Right lobe of liver (tissue), 6 donors: ENCODE data around the gene MYOM1. TPM values are rescaled to one million over a fixed set of nuclear protein-coding genes. Genes with fewer than 3 reads are reported as not detected.
A peak's percentile ranks its signal among the peaks of the same experiment; 100 is the strongest.

ENCODE experiments used
- ATAC-seq, 4 donors: fragments of 200-7000 bp; cut with Tn5 transposase; one replicate each; pipeline ENCODE4 v1.9.1; 2020; ENCODE audit warnings: mild to moderate bottlenecking in 4 of 4, moderate library complexity in 4 of 4
- DNase-seq, 3 donors: peaks; one replicate each; pipeline ENCODE4 v3.0.0-alpha.2; 2020
- H3K27ac ChIP-seq, 3 donors: fragments of 200-600 bp; one replicate each; pipeline ENCODE4 v1.8.0; 2022
- H3K27me3 ChIP-seq, 2 donors: fragments of 200-600 bp; one replicate each; pipeline ENCODE4 v1.8.0; 2022
- H3K36me3 ChIP-seq, 4 donors: fragments of 200-600 bp; sonication (generic) in 1 of 4; one replicate each; pipeline versions ENCODE4 v1.5.1 to v1.8.0; 2017 to 2022; ENCODE audit warnings: control low read depth in 1 of 4
- H3K4me1 ChIP-seq, 4 donors: fragments of 200-600 bp; sonication (generic) in 1 of 4; one replicate each; pipeline versions ENCODE4 v1.5.1 to v1.8.0; 2017 to 2022; ENCODE audit warnings: control low read depth in 1 of 4
- H3K4me3 ChIP-seq, 3 donors: fragments of 200-600 bp; one replicate each; pipeline ENCODE4 v1.8.0; 2022
- H3K9me3 ChIP-seq, 4 donors: fragments of 200-600 bp; sonication (generic) in 1 of 4; one replicate each; pipeline versions ENCODE4 v1.5.1 to v1.8.0; 2017 to 2022; ENCODE audit warnings: control low read depth in 1 of 4
- POLR2A ChIP-seq: fragments of 450-650 bp; IDR thresholded peaks from one replicate; pipeline ENCODE4 v1.6.1; 2017; ENCODE audit warnings: antibody characterized with exemption, mild to moderate bottlenecking
- WGBS: methylation state at CpG from one replicate; pipeline ENCODE4 v1.1.6; 2018; ENCODE audit warnings: low coverage, low lambda C conversion rate; ENCODE audit not compliant: insufficient coverage; ENCODE audit errors: missing lambda C conversion rate; 5-methylcytosine and 5-hydroxymethylcytosine counted together
- intact Hi-C, 2 donors: fragments of 100-400 bp; cut with DNase I; formaldehyde crosslinking; loops; one replicate each; pipeline versions ENCODE4 v1.11.2 to v1.14.1; 2022
- total RNA-seq, 6 experiments: library from RNA; depleted of rRNA in 2 of 6; stranded (reverse); fragments of >200 nt in 2 of 6; fragmentation: NEBNext Ultra II Directional in 3 of 6; extraction: Animal tissue kit (Norgen Biotek cat#: 25700) in 3 of 6; gene quantifications; one replicate each; pipeline versions ENCODE4 v1.1.0 to v1.2.4, GENCODE V29; 2016 to 2023
- TF ChIP-seq, protein P1 (sequence below), 4 donors: fragments of 200-600 bp in 3 of 4; fragments of 450-650 bp in 1 of 4; IDR thresholded peaks; one replicate each; pipeline versions ENCODE4 v1.5.1 to v1.8.0; 2016 to 2022; ENCODE audit warnings: antibody characterized with exemption in 4 of 4, mild to moderate bottlenecking in 2 of 4
- donor health status: DM: no; HTN: yes; CAD: no.
- donor health status: DM: no; HTN: no; CAD: no.
- donor health status: DM: no; HTN: no; CAD: no.
- donor health status: DM: no; HTN: yes; CAD: no.
- donor health status: DM: no; HTN: yes; CAD: no.

Gene MYOM1
- total RNA-seq, 6 experiments from 2014 or later: 3.1 to 64.5 (median 19.1) TPM

DNA sequence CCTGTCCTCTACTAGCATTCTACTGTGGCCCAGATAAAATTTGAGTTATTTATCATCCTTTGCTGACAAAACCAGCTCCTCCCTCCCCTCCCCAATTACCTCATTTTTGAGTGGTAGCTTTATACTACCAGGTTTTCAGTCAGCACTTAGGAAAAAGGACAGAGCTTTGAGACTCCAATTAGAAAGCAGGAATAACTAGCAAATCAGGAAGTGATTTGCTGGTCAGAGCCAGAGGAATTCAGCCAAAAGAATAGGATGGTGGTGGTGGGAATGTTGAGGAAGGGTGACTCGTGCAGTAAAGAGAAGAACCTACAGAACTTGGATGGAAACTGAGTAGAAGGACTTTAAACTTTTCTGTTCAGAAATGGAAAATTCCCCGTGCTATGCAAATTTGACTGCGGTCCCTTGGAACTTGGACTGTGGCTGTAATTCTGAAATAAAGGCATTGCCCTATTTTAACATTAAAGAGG, 45.8 kb upstream of the MYOM1 start:
- Histone ChIP-seq H3K4me3 (peak overlapping the region in 2 of 3 donors; percentile 3 to 14), H3K27me3 (no peaks in the 10 kb centered on the region), H3K27ac (peak overlapping the region; percentile 23 to 65 (median 51)), H3K9me3 (no peaks in the 10 kb centered on the region), H3K4me1 (peaks cover 0 to 72% (median 16%) of the 10 kb centered on the region in 4 donors), H3K36me3 (no peaks in the 10 kb centered on the region)
- 36% methylated on average over 3 of the region's 3 CpGs for WGBS
- intact Hi-C loops: no loop called here
- TF ChIP-seq, protein P1, sequence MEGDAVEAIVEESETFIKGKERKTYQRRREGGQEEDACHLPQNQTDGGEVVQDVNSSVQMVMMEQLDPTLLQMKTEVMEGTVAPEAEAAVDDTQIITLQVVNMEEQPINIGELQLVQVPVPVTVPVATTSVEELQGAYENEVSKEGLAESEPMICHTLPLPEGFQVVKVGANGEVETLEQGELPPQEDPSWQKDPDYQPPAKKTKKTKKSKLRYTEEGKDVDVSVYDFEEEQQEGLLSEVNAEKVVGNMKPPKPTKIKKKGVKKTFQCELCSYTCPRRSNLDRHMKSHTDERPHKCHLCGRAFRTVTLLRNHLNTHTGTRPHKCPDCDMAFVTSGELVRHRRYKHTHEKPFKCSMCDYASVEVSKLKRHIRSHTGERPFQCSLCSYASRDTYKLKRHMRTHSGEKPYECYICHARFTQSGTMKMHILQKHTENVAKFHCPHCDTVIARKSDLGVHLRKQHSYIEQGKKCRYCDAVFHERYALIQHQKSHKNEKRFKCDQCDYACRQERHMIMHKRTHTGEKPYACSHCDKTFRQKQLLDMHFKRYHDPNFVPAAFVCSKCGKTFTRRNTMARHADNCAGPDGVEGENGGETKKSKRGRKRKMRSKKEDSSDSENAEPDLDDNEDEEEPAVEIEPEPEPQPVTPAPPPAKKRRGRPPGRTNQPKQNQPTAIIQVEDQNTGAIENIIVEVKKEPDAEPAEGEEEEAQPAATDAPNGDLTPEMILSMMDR (IDR thresholded peaks at IDR 0.05): no peak
- TF ChIP-seq POLR2A: peak; percentile 15
- ATAC-seq (peak in 3 of 4 donors; percentile 0 to 34 (median 2)), DNase-seq (no peak)

DNA sequence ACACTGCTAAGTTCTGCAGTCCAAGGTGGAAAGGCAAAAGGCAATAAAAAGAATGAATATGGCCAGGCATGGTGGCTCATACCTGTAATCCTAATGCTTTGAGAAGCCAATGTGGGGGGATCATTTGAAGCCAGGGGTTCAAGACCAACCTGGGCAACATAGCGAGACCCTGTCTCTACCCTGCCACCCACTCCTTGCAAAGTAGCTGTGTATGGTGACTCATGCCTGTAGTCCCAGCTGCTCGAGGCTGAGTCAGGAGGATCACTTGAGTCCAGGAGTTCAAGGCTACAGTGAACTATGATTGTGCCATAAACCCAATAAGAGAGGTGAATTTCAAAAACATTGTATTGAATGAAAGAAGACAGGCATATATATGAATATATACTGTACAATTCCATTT, 44.6 kb upstream of the MYOM1 start:
- peak overlapping the region in 2 of 3 donors; percentile 65 to 97 for H3K27ac ChIP-seq
- no peaks in the 10 kb centered on the region for H3K9me3 ChIP-seq
- H3K4me3 ChIP-seq: peak overlapping the region in 2 of 3 donors; percentile 63 to 78
- intact Hi-C loops: loop anchor here in 1 of 2 donors (5.0 kb wide), 1 partner anchor 178 kb away; no protein-coding TSS in a partner anchor
- no peaks in the 10 kb centered on the region for H3K27me3 ChIP-seq
- H3K4me1 ChIP-seq: peaks cover 0 to 62% (median 16%) of the 10 kb centered on the region in 4 donors
- TF ChIP-seq, protein P1 (IDR thresholded peaks at IDR 0.05): no peak
- TF ChIP-seq POLR2A: no peak
- peak in 1 of 4 donors; percentile 17 for ATAC-seq
- DNase-seq: no peak
- no peaks in the 10 kb centered on the region for H3K36me3 ChIP-seq
- WGBS: 0% methylated on average over 1 of the region's 2 CpGs

DNA sequence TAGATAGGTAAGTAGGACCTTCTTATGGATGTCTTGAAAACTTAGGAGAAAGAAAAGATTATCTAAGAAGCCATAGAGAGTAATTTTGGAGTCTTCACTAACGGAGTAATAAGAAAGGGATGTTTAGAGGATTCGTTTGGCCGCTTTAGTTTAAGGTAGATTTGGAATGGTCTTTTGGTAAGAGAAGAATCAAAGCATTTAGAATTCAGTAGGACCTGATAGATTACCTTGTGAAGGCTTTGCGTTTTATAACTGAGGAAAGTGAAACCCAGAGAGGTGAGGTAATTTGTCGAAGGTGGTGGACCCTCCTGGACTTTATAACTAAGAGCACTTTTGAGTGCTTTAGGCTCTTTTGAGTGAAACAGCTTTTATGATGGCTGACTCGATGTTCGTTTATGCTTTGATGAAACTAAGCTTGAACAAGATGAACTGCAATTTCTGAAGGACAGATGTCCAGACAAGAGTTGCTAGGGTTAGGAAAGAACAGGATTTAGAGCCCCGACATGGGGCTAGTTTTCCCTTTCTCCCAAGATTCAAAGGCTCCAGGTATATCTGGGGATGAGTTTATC, 43.4 kb upstream of the MYOM1 start:
- intact Hi-C loops: loop anchor here in 1 of 2 donors (5.0 kb wide), 1 partner anchor 179 kb away; no protein-coding TSS in a partner anchor
- WGBS: 5% methylated on average over 8 of the region's 8 CpGs
- ATAC-seq (no peak), DNase-seq (no peak)
- no peak for TF ChIP-seq POLR2A
- TF ChIP-seq, protein P1 (IDR thresholded peaks at IDR 0.05): no peak
- no peaks in the 10 kb centered on the region for H3K27me3 ChIP-seq
- H3K9me3 ChIP-seq: no peaks in the 10 kb centered on the region
- peak overlapping the region; percentile 63 to 86 (median 78) for H3K4me3 ChIP-seq
- peaks cover 0 to under 1% (median 0%) of the 10 kb centered on the region in 4 donors for H3K36me3 ChIP-seq
- H3K27ac ChIP-seq: peak overlapping the region; percentile 97 to 99 (median 99)
- H3K4me1 ChIP-seq: peaks cover 0 to 50% (median 10%) of the 10 kb centered on the region in 4 donors

DNA sequence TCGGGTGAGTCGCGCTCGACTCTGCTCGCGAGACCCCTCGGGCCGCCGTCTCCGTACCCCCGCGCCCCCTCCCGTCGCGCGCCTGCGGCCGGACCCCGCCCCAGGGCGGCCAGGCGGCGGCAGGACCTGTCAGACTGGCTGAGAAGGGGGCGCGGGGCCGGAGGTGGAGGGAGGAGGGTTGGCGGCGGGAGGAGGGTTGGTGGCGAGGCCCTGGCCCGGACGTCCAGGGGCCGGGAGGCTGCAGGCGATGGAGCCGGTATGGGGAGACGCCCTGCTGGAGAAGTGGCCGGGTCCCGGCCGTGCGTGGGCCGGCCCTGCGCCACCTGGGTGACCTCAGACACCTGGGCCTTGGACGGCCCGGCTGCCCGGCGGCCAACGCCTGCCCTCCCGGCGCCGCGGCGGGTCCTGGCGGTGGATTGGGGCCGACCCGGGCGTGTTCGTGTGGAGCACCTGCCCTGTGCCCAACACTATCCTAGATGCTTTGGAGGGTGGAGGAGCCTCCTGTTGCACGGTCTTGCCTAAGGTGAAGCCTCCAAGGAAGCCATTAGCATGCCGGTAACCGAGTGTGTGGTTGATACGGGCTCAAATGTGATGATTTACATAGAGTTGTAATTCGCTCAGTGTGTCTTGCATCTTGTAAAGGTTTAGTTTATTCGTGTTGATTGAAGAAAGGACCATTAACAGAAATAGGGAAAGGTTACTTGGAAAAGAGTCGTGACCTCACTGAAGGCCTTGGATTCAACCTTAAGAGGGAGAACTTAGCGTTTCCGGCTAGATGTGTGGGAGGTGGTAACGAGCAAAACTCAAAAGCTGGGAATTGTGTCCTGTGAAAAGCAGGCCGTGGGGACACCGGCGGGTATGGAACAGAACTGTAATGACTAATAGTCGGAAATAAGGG, 42.7 kb upstream of the MYOM1 start:
- H3K9me3 ChIP-seq: no peaks in the 10 kb centered on the region
- intact Hi-C loops: loop anchor here in 1 of 2 donors (5.0 kb wide), 1 partner anchor 180 kb away; no protein-coding TSS in a partner anchor
- under 1% methylated on average over 21 of the region's 69 CpGs for WGBS
- no peaks in the 10 kb centered on the region for H3K27me3 ChIP-seq
- TF ChIP-seq, protein P1 (IDR thresholded peaks at IDR 0.05): no peak
- TF ChIP-seq POLR2A: no peak
- DNase-seq (peak in 1 of 3 donors; percentile 62), ATAC-seq (peak; percentile 6 to 54 (median 42))
- peak overlapping the region; percentile 97 to 99 (median 99) for H3K27ac ChIP-seq
- H3K4me3 ChIP-seq: peak overlapping the region; percentile 63 to 86 (median 78)
- H3K36me3 ChIP-seq: peaks cover 0 to 6% (median 0%) of the 10 kb centered on the region in 4 donors
- peaks cover 0 to 47% (median 9%) of the 10 kb centered on the region in 4 donors for H3K4me1 ChIP-seq
